ENCODE results near the gene PLTP.

DNA sequence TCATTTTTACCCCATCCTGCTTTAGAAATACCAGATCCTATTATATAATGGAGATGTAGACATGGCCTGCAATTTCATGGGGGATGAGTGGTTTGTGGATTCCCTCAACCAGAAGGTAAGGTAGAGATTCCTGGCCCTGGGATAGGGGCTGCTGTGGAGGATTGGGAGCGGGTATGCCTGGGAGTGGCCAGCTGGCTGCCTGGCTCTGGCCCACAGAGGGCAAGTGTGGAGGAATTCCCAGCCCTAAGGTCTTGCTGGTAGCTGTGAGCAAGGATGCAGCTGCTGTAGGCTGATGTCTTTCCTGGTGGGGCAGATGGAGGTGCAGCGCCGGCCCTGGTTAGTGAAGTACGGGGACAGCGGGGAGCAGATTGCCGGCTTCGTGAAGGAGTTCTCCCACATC is 14.3 kb downstream of the PLTP start:
- no peak for TF ChIP-seq POLR2A (IDR thresholded peaks at IDR 0.05)
- TF ChIP-seq, protein P1, sequence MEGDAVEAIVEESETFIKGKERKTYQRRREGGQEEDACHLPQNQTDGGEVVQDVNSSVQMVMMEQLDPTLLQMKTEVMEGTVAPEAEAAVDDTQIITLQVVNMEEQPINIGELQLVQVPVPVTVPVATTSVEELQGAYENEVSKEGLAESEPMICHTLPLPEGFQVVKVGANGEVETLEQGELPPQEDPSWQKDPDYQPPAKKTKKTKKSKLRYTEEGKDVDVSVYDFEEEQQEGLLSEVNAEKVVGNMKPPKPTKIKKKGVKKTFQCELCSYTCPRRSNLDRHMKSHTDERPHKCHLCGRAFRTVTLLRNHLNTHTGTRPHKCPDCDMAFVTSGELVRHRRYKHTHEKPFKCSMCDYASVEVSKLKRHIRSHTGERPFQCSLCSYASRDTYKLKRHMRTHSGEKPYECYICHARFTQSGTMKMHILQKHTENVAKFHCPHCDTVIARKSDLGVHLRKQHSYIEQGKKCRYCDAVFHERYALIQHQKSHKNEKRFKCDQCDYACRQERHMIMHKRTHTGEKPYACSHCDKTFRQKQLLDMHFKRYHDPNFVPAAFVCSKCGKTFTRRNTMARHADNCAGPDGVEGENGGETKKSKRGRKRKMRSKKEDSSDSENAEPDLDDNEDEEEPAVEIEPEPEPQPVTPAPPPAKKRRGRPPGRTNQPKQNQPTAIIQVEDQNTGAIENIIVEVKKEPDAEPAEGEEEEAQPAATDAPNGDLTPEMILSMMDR (IDR thresholded peaks at IDR 0.05): no peak
- TF ChIP-seq POLR2AphosphoS5 (IDR thresholded peaks at IDR 0.05; ENCODE audit: insufficient read depth in 1 of 2, low read depth in 1 of 2): no peak

Data from vagina (tissue), 2 donors.